Fibroblast of lung (primary cell): ENCODE data around the gene HOXC6.
"Not testable (repeated sequence)": the region's sequence is repeated elsewhere in the genome, so short reads cannot be mapped to it uniquely, and the experiment has no call there.

Experiments used
- EZH2 ChIP-seq: IDR thresholded peaks from 2 replicates; pipeline ENCODE4 v1.5.1; 2012; ENCODE audit warnings: low read length, control low read depth, mild to moderate bottlenecking; ENCODE audit errors: missing control alignments
- TF ChIP-seq, protein P1 (sequence below), 2 donors: IDR thresholded peaks in 1 of 2; conservative IDR thresholded peaks in 1 of 2; 1 replicate in 1 of 2; 2 replicates in 1 of 2; pipeline ENCODE4 v1.5.1; 2011 to 2012; ENCODE audit warnings: low read length in 2 of 2, control low read depth in 1 of 2, inconsistent platforms in 1 of 2, low read depth in 1 of 2, mild to moderate bottlenecking in 1 of 2

DNA sequence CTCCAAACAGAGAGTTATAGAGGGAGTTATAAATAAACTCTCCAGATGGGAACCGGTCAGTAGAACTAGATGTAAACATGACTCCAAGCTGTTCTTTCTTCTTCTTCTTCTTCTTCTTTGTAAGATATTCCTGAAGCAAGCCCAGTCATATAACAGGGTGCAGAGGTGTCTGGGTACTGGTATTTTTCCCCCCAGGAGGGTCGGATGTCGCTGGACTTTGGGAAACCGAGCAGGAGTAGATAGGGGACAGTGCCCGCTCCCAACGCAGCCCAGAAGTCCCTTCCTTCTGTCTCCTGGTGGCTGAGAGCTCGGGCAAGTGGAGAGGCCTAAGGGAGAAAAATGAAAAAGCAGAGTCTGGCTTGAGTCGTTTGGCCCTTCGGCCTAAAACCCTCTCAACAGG, 50.9 kb downstream of the HOXC6 start:
- TF ChIP-seq, protein P1, sequence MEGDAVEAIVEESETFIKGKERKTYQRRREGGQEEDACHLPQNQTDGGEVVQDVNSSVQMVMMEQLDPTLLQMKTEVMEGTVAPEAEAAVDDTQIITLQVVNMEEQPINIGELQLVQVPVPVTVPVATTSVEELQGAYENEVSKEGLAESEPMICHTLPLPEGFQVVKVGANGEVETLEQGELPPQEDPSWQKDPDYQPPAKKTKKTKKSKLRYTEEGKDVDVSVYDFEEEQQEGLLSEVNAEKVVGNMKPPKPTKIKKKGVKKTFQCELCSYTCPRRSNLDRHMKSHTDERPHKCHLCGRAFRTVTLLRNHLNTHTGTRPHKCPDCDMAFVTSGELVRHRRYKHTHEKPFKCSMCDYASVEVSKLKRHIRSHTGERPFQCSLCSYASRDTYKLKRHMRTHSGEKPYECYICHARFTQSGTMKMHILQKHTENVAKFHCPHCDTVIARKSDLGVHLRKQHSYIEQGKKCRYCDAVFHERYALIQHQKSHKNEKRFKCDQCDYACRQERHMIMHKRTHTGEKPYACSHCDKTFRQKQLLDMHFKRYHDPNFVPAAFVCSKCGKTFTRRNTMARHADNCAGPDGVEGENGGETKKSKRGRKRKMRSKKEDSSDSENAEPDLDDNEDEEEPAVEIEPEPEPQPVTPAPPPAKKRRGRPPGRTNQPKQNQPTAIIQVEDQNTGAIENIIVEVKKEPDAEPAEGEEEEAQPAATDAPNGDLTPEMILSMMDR (conservative IDR thresholded peaks at IDR 0.05 in 1 of 2, IDR thresholded peaks at IDR 0.05 in 1 of 2; ENCODE audit: low read depth in 1 of 2, low read length in 2 of 2): not testable (repeated sequence)
- not testable (repeated sequence) for TF ChIP-seq EZH2
